HepG2 (cell line): ENCODE data around the gene SOX8.

Experiments
- CTCF ChIP-seq: sonication (generic); formaldehyde crosslinking; IDR thresholded peaks from 2 replicates; pipeline ENCODE4 v1.5.0; 2020; ENCODE audit warnings: mild to moderate bottlenecking, missing genetic modification reagents, moderate library complexity
- EZH2 ChIP-seq: conservative IDR thresholded peaks from 2 replicates; pipeline ENCODE4 v1.6.1; 2012; ENCODE audit warnings: mild to moderate bottlenecking, low read depth, low read length, moderate library complexity
- FOXA1 ChIP-seq, 2 experiments: fragments of 450-650 bp in 1 of 2; sonication (generic) in 1 of 2; formaldehyde crosslinking in 1 of 2; IDR thresholded peaks; 2 replicates each; pipeline versions ENCODE4 v1.4.0 to v1.6.1; 2016 to 2020; ENCODE audit warnings: missing genetic modification reagents in 1 of 2
- GABPB1 ChIP-seq: IDR thresholded peaks from 2 replicates; pipeline ENCODE4 v1.6.1; 2016; ENCODE audit warnings: mild to moderate bottlenecking, missing genetic modification reagents, moderate library complexity, missing compliant biosample characterization
- GMEB1 ChIP-seq: sonication (generic); formaldehyde crosslinking; IDR thresholded peaks from 2 replicates; pipeline ENCODE4 v1.5.1; 2020; ENCODE audit warnings: missing genetic modification reagents, mild to moderate bottlenecking, borderline replicate concordance
- GPBP1L1 ChIP-seq: sonication (generic); formaldehyde crosslinking; IDR thresholded peaks from 2 replicates; pipeline ENCODE4 v1.5.0; 2020; ENCODE audit warnings: mild to moderate bottlenecking, missing genetic modification reagents
- RAD21 ChIP-seq: fragments of 450-650 bp; formaldehyde crosslinking; IDR thresholded peaks from 2 replicates; pipeline ENCODE4 v1.5.0; 2020; ENCODE audit warnings: mild to moderate bottlenecking
- SRSF1 ChIP-seq: fragments of 200-400 bp; formaldehyde crosslinking; optimal IDR thresholded peaks from 2 replicates; pipeline ENCODE3; 2017; ENCODE audit warnings: mild to moderate bottlenecking, low read depth, low read length, moderate library complexity
- UBTF ChIP-seq: sonication (generic); formaldehyde crosslinking; IDR thresholded peaks from 2 replicates; pipeline ENCODE4 v1.4.0; 2020; ENCODE audit warnings: mild to moderate bottlenecking, missing genetic modification reagents
- ZBTB26 ChIP-seq: IDR thresholded peaks from 2 replicates; pipeline ENCODE4 v1.6.1; 2016; ENCODE audit warnings: missing compliant biosample characterization, missing genetic modification reagents, borderline replicate concordance
- ZFP37 ChIP-seq: sonication (generic); formaldehyde crosslinking; IDR thresholded peaks from 2 replicates; pipeline ENCODE4 v1.4.0; 2020; ENCODE audit warnings: missing genetic modification reagents, borderline replicate concordance
- ZNF350 ChIP-seq: sonication (generic); formaldehyde crosslinking; IDR thresholded peaks from 2 replicates; pipeline ENCODE4 v1.4.0; 2020; ENCODE audit warnings: mild to moderate bottlenecking, low read depth, missing genetic modification reagents, borderline replicate concordance
- ZNF850 ChIP-seq: sonication (generic); formaldehyde crosslinking; conservative IDR thresholded peaks from 2 replicates; pipeline ENCODE4 v1.9.0; 2021; ENCODE audit warnings: mild to moderate bottlenecking, missing genetic modification reagents

GRCh38 chr16:966035-966434 is 15.5 kb upstream of the SOX8 start:
- TF ChIP-seq ZNF850 (CRISPR knock-in tag) = no peak
- TF ChIP-seq GMEB1 (CRISPR knock-in tag) = no peak
- TF ChIP-seq CTCF (CRISPR knock-in tag) = no peak
- no peak for TF ChIP-seq ZFP37 (CRISPR knock-in tag)
- no peak for TF ChIP-seq FOXA1 (IDR thresholded peaks at IDR 0.05)
- no peak for TF ChIP-seq FOXA1 (CRISPR knock-in tag; IDR thresholded peaks at IDR 0.05)
- TF ChIP-seq ZBTB26 (CRISPR knock-in tag) = no peak
- TF ChIP-seq SRSF1 = no peak
- no peak for TF ChIP-seq GABPB1
- TF ChIP-seq UBTF (CRISPR knock-in tag) = no peak
- TF ChIP-seq EZH2 = no peak
- no peak for TF ChIP-seq RAD21 (CRISPR knock-in tag)
- no peak for TF ChIP-seq GPBP1L1 (CRISPR knock-in tag)
- TF ChIP-seq ZNF350 = no peak
